PC-3 (cell line): ENCODE measurements around the gene DYNC1LI1. TPM values are rescaled to one million over a fixed set of nuclear protein-coding genes. Genes with fewer than 3 reads are reported as not detected.

Experiments used
- ATAC-seq: fragments of 200-7000 bp; cut with Tn5 transposase; 2 replicates; pipeline ENCODE4 v1.9.1; 2020; ENCODE audit warnings: mild to moderate bottlenecking, moderate library complexity
- BruUV-seq: library from RNA; stranded (reverse); fragments of 400-500 nt; replicated peaks from 2 replicates; lab custom pipeline; 2021; lab: Mats Ljungman, UMichigan
- CTCF ChIA-PET: fragments of 300-600 bp; sonication (Branson Sonifier 250); formaldehyde crosslinking; loops from one replicate; lab custom pipeline; 2022; ENCODE audit warnings: antibody characterized with exemption; lab: Charles Lee
- POLR2A ChIA-PET: fragments of 300-600 bp; sonication (Branson Sonifier 250); formaldehyde crosslinking; loops from one replicate; lab custom pipeline; 2022; ENCODE audit warnings: antibody characterized with exemption; ENCODE audit not compliant: unreplicated experiment; lab: Charles Lee
- DNase-seq: peaks from one replicate; pipeline ENCODE4 v3.0.0-alpha.2; 2015
- H2AFZ ChIP-seq: fragments of 300-600 bp; sonication (generic); 2 replicates; pipeline ENCODE4 v1.6.0; 2016; ENCODE audit warnings: antibody characterized with exemption, low read length
- H3F3A ChIP-seq: fragments of 300-600 bp; sonication (generic); one replicate; pipeline ENCODE4 v1.6.0; 2017; ENCODE audit warnings: antibody characterized with exemption, low read length, control low read depth, mild to moderate bottlenecking; ENCODE audit not compliant: unreplicated experiment
- H3K27ac ChIP-seq: fragments of 300-600 bp; sonication (generic); 2 replicates; pipeline ENCODE4 v1.5.1; 2016; ENCODE audit warnings: mild to moderate bottlenecking, low read length
- H3K27me3 ChIP-seq: fragments of 300-600 bp; sonication (generic); 2 replicates; pipeline ENCODE4 v1.6.1; 2016; ENCODE audit warnings: low read length, mixed read lengths
- H3K36me3 ChIP-seq: fragments of 300-600 bp; sonication (generic); 2 replicates; pipeline ENCODE4 v1.6.1; 2016; ENCODE audit warnings: low read depth, mixed run types, low read length, mixed read lengths
- H3K4me1 ChIP-seq: fragments of 300-600 bp; sonication (generic); 2 replicates; pipeline ENCODE4 v1.5.1; 2016; ENCODE audit warnings: low read length; ENCODE audit not compliant: insufficient read depth
- H3K4me2 ChIP-seq: fragments of 300-600 bp; sonication (generic); 2 replicates; pipeline ENCODE4 v1.6.0; 2016; ENCODE audit warnings: low read length
- H3K4me3 ChIP-seq: fragments of 300-600 bp; sonication (generic); 2 replicates; pipeline ENCODE4 v1.5.1; 2016; ENCODE audit warnings: mild to moderate bottlenecking, low read length, mixed read lengths
- H3K79me2 ChIP-seq: fragments of 300-600 bp; sonication (generic); 2 replicates; pipeline ENCODE4 v1.6.1; 2017; ENCODE audit warnings: low read length, mixed read lengths
- H3K9ac ChIP-seq: fragments of 300-600 bp; sonication (generic); 2 replicates; pipeline ENCODE4 v1.6.0; 2016; ENCODE audit warnings: mild to moderate bottlenecking, low read length
- H3K9me2 ChIP-seq: fragments of 300-600 bp; sonication (generic); replicated peaks from 2 replicates; pipeline ENCODE4 v1.6.1; 2016; ENCODE audit warnings: mixed run types, low read length, mixed read lengths
- H3K9me3 ChIP-seq: fragments of 300-600 bp; sonication (generic); 2 replicates; pipeline ENCODE4 v1.6.1; 2016; ENCODE audit warnings: low read length, mixed read lengths
- H4K20me1 ChIP-seq: fragments of 300-600 bp; sonication (generic); 2 replicates; pipeline ENCODE4 v1.6.1; 2016; ENCODE audit warnings: low read length, mixed read lengths
- CTCF ChIP-seq: fragments of 300-600 bp; sonication (generic); conservative IDR thresholded peaks from 2 replicates; pipeline ENCODE4 v1.5.1; 2017; ENCODE audit warnings: antibody characterized with exemption, low read depth, mild to moderate bottlenecking, low read length
- EZH2 ChIP-seq: fragments of 300-600 bp; sonication (generic); IDR thresholded peaks from one replicate; pipeline ENCODE4 v1.6.1; 2017; ENCODE audit warnings: antibody characterized with exemption, mild to moderate bottlenecking, low read length; ENCODE audit not compliant: unreplicated experiment
- EZH2phosphoT487 ChIP-seq: fragments of 300-600 bp; sonication (generic); IDR thresholded peaks from 2 replicates; pipeline ENCODE4 v1.6.1; 2018; ENCODE audit warnings: mild to moderate bottlenecking, antibody characterized with exemption, low read length, borderline replicate concordance
- intact Hi-C: fragments of 100-400 bp; cut with micrococcal nuclease; formaldehyde crosslinking; loops from 2 replicates; pipeline ENCODE4 v1.9.0; 2023
- total RNA-seq: library from RNA; depleted of rRNA; stranded (reverse); fragments of >200 nt; gene quantifications from 2 replicates; pipeline ENCODE4 v1.2.3, GENCODE V29; 2014

DYNC1LI1 gene
- total RNA-seq, 1 experiment from 2014 or later = 44.2 TPM

- no peaks in the 10 kb centered on the region for H3K36me3 ChIP-seq
- TF ChIP-seq EZH2 (no peak), EZH2phosphoT487 (no peak), CTCF (no peak)
- ChIA-PET POLR2A (no interaction called here), CTCF (no interaction called here)
- H3K79me2 ChIP-seq = no peaks in the 10 kb centered on the region
- no peak overlapping the region for H2AFZ ChIP-seq
- H3K27ac ChIP-seq = no peak overlapping the region
- H3F3A ChIP-seq = no peaks in the 10 kb centered on the region
- H3K9me3 ChIP-seq = no peaks in the 10 kb centered on the region
- H3K9ac ChIP-seq = no peak overlapping the region
- no TSS peak for BruUV-seq
- no peak overlapping the region for H3K4me2 ChIP-seq
- no peaks in the 10 kb centered on the region for H4K20me1 ChIP-seq
- H3K9me2 ChIP-seq = no peaks in the 10 kb centered on the region
- H3K27me3 ChIP-seq = no peaks in the 10 kb centered on the region
- intact Hi-C loops = no loop called here
- no peak overlapping the region for H3K4me3 ChIP-seq
- DNase-seq = no peak
- H3K4me1 ChIP-seq = no peaks in the 10 kb centered on the region
- no peak for ATAC-seq
Measured at GRCh38 chr3:32596282-32596908, 25.7 kb upstream of the DYNC1LI1 start.

DNA sequence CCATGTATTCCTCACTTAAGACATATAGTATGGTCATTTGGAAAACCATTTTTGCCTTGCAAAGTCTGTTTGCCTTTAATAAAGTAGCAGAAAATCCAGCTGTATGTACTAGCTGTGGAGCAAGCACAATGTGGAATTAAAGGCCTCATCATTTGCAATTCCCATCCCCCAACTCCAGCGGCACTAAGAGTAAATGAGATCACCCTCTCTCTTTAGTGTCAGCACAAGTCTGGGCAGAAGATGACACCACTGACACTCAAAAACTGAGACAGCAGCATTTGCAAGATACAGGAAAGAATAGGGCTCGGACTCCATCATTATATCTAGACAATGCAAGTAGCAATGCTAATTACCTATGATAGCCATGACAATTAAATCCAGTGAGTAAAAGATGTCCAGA lies 24.7 kb upstream of the DYNC1LI1 start:
- Histone ChIP-seq H3K9me3 (no peaks in the 10 kb centered on the region), H4K20me1 (no peaks in the 10 kb centered on the region), H2AFZ (no peak overlapping the region), H3F3A (no peaks in the 10 kb centered on the region), H3K27ac (no peak overlapping the region), H3K9me2 (no peaks in the 10 kb centered on the region), H3K4me1 (no peaks in the 10 kb centered on the region), H3K4me2 (no peak overlapping the region), H3K79me2 (no peaks in the 10 kb centered on the region), H3K36me3 (no peaks in the 10 kb centered on the region), H3K4me3 (no peak overlapping the region), H3K27me3 (no peaks in the 10 kb centered on the region), H3K9ac (no peak overlapping the region)
- DNase-seq (no peak), ATAC-seq (no peak)
- ChIA-PET POLR2A (no interaction called here), CTCF (no interaction called here)
- TF ChIP-seq CTCF (no peak), EZH2phosphoT487 (no peak)
- intact Hi-C loops = no loop called here
- no TSS peak for BruUV-seq

GRCh38 chr3:32593903-32594525 lies 23.4 kb upstream of the DYNC1LI1 start:
- Histone ChIP-seq H3F3A (no peaks in the 10 kb centered on the region), H3K4me2 (no peak overlapping the region), H3K27ac (no peak overlapping the region), H2AFZ (no peak overlapping the region), H4K20me1 (no peaks in the 10 kb centered on the region), H3K9me2 (no peaks in the 10 kb centered on the region), H3K27me3 (no peaks in the 10 kb centered on the region), H3K9me3 (no peaks in the 10 kb centered on the region), H3K79me2 (no peaks in the 10 kb centered on the region), H3K36me3 (no peaks in the 10 kb centered on the region), H3K4me3 (no peak overlapping the region), H3K4me1 (no peaks in the 10 kb centered on the region), H3K9ac (no peak overlapping the region)
- ChIA-PET POLR2A (no interaction called here), CTCF (interaction anchor here (0.6 kb wide), 1 partner anchor 84 kb away, joined by 3 read pairs; no protein-coding TSS in a partner anchor)
- intact Hi-C loops = no loop called here
- ATAC-seq (no peak), DNase-seq (peak; percentile 42)
- no TSS peak for BruUV-seq
- TF ChIP-seq EZH2 = no peak
- TF ChIP-seq CTCF = no peak
- TF ChIP-seq EZH2phosphoT487 = no peak
